Right renal cortex interstitium (tissue), 3 donors: ENCODE results near the gene GLIS1. TPM values are rescaled to one million over a fixed set of nuclear protein-coding genes. Genes with fewer than 3 reads are reported as not detected.

Experiments
- DNase-seq, 3 donors: peaks; one replicate each; pipeline ENCODE4 v3.0.0-alpha.2; 2013; ENCODE audit warnings: low read depth in 3 of 3, low spot score in 2 of 3
- polyA plus RNA-seq, 3 donors: library from polyadenylated mRNA; unstranded; fragments of 120-200 nt; gene quantifications; one replicate each; pipeline ENCODE4 v1.2.1, GENCODE V29; 2013; ENCODE audit not compliant: insufficient read length in 3 of 3

Gene GLIS1
- polyA plus RNA-seq, 3 donors, result 1.5 to 1.9 (median 1.7) TPM

DNA sequence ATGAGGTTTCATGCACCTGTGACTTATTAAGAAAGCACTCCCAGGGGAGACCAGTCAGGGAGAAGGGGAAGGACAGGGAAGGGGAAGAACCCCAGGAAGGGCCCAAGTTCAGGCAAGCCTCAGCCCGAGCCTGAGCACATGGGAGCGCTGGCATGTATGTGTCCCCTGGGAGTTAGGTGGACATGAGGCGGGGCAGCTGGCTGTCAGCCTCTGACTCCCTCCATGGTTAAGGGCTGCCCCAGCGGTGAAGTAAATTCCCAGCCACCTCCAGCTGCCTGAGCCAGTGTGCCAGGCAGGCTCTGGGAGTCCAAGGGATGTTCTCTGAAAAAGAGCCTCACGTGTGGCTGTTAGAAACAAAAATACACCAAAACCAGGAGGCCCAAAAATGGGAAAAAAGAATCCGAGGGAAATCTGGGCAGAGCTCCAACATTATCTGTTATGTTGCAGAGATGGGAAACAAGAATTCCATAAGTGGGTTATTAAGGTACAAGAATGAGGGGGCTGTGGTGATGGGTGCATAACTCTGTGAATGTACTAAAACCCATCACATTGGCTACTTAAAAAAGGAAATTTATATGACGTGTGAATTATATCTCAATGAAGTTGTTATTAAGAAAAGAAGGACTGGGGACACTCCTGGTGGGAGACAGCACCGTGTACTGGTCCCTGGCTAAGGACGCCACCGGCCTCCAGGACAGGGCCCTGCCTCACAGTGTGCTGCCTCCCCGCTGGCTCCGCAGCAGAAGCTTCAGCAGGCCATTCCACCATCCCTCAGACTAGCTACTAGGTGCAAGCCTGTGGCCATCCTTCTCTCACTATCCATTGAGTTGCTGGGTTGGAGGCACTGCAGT lies 261.1 kb downstream of the GLIS1 start:
- no peak for DNase-seq

DNA sequence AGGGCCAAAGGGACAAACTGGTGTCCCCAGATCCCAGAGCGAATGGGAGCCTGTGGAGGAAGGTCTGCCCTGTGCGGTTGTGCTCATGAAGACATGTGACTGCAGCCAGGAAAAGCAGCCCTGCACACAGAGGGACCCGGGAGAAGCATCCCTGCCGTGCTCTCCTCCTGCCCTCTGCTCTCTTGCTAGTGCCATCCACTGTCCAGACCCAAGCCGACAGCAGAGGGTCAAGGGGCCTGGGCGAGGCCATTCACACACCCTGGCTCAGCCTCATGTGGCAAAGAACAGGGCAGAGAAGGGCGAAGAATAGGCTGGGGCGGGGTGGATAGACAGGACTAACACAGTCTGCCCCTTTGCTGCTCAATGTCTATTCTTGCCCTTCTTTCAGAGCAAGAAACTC lies 262.4 kb downstream of the GLIS1 start:
- DNase-seq, result no peak

DNA sequence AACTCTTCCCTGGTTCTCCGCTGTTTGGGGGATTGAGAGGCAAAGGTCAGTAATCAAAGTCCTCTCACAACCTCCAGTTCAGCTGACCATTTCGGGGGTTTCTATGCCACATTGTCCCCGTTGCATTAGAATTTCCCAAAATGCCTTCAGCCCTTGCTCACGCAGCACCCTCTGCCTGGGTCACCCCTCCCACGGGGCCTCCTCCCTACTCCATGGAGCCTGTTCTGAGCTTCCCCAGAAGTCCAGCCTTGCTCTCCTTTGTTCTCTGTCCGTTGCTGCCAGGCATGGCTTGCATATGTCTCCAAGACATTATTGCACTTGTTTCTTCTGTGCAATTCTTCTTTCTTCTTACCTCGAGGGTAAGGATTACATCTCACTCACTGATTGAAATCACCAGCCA lies 263.3 kb downstream of the GLIS1 start:
- no peak for DNase-seq

DNA sequence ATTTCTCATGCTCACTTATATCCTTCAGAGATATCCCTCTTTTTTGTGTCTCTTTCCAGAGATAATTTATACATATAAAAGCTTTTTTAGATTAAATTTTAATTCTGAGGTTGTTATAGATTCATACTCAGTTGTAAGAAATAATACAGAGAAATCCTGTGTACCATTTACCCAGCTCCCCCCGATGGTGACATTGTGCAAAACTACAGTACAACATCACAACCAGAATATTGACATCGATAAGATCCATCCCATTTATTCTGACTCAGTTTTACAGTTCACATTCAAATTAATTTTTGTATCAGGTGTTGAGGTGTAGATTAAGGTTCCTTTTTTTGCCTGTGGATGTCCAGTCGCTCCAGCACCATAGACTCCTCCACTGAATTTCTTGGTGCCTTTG lies 265.5 kb downstream of the GLIS1 start:
- DNase-seq, result no peak

DNA sequence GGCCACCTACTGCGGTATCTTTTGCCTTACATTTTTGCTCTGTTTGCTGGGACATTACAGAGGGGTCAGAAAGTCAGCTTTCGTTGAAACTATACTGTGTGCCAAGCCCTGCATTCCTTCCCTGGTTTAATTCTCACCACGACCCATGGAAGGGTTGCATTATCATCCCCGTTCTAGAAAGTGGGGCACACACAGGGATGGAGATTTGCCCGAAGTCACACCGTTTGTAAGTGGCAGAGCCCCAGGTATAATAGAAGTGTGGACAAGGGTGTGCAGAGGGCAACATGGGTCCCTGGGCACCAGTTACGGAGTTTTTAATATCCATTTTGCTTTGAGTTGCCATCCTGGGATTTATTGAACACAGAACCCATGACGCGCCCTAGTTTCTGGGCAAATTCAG lies 268.0 kb downstream of the GLIS1 start:
- DNase-seq, result no peak

DNA sequence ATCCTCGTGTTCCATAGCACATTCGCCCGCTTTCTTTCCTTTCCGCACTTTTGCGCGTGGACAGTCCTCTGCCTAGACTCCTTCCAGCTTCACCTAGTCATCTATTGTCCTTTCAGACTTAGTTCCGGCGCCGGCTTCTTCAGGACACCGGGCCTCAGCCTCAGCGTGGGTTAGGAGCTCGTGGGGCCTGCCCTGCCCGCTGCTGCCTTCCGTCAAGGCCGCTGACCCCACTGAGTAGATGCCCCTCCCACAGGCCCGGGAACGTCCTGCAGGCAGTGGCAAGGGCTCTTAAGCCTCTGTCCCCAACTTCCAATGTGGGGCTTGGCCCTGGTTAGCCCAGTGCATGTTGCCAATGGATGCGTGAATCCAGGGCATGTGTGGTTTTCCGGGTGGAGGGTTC lies 268.4 kb downstream of the GLIS1 start:
- DNase-seq, result no peak

DNA sequence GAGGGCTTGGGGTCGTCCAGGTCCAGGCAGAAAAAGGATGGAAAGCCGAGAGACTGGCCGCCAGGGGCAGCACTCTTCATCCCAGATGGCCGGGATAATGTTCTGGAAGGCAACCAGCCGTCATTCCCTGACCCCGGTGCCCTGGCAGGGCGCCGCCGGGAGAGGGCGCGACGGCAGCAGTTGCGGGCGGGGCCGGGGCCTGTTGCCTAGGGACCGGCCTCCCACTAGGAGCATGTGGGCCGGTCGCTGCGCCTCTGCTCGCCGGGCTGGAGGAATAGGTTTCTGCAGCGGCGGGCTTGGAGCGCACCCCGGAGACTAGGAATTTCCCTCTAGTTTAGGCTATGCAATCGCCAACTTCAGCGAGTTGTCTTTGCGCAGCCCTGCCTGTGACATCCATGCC lies 268.8 kb downstream of the GLIS1 start:
- DNase-seq, result peak in 2 of 3 donors; percentile 58 to 71

DNA sequence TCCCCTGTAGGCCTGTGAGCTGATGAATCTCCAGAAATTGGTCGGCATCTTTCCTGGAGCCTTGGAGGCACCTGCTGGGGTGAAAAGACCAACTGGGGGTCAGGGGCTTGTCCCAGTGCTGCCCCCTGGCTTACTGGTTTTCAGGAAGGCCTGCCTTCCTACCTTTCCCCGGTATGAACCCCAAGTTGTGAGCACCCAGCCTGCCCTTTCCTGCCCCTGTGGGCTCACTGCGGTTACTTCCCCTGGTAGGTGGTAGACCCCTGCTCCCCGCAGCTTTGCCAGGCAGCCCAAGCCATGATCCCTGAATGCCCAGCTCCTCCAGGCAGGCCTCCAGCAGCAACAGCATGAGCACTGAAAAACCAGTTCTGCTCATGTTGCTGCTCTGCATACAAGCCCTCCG lies 269.6 kb downstream of the GLIS1 start:
- no peak for DNase-seq

DNA sequence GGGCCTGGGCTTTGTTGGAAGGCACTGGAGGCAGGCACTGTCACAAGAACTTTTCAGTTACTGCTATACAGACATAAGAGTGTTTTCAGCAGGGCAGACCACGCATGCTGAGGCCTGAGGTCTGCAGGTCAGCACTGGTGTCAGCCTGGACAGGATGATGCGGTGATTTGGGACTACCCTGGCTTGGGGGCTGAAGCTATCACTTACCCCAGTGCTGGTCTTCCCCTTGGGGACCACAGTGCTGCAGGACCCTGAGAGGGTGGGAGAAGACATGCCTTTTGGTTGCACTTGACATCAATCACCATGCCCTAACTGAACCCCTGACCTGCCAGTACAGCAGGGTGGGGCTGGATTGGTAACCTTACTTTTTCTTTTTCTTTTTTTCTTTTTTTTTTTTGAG lies 270.6 kb downstream of the GLIS1 start:
- DNase-seq, result no peak

DNA sequence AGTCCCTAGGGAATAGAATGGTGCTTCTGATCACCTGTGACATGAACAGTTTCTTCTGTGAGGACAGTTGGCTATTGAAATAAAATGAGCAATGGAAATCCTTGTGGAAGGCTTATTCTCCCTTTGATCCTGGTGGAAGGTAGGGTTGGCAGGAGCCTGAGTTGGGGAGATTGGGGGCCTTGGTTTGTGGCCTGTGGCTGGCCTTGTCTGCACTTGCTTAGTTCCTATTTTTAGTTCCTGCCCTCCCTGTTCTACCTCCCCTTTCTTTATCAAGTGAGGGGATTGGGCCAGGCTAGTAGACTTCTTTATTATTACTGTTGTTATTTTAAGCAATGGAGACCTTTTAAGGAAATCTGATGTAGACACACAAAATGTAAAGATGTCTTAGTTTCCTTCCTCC lies 271.6 kb downstream of the GLIS1 start:
- no peak for DNase-seq

DNA sequence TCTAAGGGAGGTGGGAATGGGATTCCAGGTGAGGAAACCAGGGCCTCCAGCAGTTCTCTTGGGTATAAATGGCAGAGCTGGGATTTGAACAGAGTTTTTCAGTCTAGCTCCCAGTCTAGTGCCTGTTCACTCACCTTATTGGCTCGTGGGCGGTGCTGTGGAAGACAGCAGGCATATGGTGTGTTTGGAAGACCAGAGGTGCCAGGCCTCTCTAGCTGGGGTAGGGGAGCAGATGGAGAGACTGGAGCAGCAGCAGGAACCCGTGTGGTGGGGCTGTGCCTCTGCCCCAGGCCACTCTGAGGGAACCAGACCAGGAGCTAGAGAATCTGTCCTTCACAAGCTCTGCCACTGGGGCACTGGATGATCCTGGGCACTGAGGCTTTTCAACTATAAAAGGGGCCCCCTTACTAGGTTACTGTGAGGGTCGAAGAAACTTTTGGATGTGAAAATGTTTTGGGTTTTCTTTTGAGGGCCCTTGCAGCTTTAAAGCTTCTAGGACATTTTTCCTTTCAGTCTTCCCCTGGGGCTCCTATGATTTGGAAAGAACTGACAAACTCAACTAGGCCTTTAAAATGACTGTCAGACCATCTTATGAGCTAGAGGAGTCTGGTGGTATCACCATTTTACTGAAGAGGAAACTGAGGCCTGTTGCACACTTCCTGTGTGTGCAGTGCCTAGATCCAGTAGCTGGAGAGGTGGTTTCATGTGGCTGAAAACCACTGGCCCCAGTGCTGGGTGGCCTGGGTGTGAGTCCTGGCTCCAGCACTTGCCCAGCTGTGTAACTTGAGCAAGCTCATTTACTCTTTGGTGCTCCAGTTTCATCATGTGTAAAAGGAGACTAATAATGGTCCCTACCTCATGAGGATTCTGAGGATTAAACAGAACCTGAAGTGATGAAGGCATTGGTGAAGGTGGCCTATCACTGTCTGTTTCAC lies 273.7 kb downstream of the GLIS1 start:
- DNase-seq, result no peak

DNA sequence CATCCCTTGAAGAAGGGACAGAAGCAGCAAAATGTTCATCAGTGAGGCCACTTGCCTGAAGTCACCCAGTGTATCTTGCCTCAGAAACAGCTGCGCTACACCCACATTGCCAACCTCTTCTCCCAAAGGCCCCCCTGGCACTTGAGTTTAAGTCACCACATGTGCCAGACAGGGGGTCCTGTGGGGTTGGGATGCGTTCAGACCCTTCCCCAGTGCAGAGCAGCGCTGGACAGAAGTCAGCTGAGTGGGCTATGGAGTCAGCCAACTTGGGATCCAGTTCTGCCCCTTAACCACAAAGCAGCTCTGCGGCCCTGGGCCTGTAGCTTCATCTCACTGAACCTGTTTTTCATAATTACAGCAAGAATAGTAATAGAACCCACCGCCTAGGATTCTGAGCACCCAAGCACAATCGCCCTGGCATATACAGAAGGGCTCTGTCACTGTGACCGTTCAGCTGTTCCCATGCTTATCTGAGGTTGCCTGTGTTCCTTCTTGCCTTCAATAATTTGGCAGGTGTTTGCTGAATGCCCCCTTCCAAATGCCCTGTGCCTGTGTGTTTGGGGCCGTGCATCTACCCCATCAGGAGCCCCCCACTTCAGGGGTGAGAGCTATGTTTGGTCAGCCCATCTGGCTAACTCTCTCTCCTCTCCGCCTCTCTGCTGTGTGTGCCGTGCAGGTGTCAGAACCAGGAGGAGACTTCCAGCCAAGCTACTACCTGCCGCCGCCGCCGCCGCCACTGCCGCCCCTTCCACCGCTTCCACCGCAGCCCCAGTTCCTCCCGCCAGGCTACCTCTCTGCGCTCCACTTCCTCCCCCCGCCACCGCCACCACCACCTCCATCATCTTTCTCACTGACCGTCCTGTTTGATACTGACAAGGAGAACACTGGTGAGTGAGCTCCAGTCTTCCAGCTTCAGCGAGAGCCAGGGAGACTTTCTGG lies 274.7 kb downstream of the GLIS1 start:
- DNase-seq, result no peak

DNA sequence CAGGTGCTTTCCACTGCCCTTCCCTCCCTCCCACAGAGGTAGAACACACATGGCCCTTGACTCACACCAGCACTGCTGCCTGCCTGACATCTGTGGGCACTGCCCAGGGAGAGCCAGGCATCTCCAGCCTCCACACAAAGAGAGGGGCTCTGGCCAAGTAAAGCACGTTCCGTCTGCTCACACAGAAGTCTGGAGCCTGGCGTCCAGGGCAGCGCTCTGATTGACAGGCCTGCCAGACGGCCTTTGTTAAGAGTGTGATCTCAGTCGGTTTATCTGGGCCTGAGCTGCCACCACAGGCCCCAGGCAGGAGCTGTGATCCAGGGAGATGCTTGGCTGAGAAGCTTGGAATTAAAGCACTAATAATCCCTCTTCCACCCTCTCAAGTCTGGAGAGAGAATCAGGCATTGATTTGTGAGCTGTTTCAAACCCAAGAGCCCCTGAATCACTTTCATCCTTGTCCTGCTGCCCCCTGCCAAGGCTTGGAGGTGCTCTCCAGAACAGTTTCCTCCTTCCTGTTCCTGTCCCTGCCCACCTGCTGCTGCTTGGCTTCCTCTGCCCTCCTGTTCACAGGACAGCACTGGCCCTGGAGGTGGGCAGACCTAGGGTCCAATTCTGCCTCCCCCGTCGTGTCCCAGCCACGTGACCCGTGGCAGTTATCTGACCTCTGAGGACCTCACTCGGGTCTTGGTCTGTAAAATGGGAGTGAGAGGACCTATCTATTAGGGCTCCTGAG lies 276.0 kb downstream of the GLIS1 start:
- no peak for DNase-seq

DNA sequence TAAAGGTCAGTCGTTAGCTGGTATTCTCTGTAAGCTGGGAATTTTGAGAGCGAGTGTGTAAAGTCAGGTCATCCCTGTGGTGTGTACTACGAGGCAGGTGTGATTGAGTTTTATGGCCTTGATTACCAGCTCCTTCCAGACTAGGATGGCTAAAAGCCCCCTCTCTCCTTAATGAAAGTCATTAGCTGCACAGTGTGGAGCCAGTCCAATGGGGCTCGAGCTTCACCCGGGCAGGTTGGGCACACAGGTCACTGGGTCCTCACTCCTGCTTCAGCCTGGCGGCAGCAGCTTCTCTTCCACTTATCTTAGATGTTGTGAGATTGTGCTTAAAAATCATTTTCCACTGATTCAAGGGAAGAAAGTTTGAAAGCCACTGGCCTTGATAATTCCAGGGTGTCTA lies 276.8 kb downstream of the GLIS1 start:
- DNase-seq, result no peak

DNA sequence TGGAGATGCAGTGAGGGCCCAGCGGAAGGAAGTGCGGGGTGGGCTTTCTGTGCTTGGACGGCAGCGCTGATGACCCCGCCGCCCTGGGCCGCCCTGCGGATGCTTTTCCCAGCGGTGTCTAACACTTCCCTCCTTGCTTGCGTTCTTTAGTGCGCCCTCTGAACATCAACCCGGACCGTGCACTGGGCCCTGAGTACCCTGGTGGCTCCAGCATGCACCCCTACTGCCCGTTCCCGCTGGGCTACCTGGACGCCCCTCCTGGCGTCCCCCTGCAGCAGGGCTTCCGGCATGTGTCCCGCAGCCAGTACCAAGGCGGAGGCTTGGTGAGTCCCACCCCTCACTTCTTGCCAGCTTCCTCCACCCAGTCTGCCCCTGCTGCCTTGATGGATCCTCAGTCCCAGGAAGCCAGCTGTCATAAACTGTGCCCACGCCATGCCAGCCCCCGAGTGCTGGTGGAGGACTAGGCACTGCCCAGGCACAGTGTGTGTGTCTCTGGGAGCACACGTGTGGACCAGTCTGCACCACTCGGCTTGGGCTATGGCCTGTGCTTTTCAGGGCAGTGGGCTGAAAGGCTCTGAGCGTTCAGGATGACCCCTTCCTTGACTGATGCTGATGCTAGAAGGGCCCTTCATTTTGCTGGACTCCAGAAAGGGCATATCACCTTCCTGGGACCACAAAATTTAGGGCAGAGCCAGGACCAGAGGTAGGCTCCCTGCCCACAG lies 277.5 kb downstream of the GLIS1 start:
- no peak for DNase-seq

DNA sequence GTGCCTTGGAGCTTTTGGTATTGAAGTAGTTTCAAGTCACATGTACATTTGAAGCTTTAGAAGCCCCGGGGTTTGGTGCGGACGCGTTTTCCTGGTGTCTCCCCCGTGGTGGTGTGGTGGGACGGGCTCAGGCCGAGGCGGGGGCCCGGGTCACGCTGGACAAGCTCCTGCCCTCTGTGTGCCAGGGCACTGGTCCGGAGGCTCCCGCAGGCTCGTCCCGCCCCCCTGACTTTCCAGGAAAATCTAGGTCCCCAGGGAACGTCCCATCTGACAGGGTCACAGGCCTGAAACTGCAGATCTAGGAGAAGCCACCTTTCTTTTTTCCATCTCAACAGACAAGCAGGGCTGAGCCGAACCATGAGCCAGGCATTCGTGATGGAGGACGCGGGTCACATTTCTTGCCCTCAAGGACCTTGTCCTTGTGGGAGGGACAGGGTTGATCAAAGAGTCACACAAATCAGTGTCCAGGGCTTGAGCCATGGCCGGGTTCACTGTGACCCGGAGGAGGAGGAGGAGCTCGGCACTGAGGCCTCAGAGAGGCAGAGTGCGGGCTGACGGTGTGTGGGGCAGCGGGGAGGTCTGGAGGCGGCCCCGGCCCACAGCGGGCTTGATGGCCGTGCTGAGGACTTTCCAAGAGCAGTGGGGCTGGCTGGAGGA lies 278.2 kb downstream of the GLIS1 start:
- DNase-seq, result peak in 1 of 3 donors; percentile 49

DNA sequence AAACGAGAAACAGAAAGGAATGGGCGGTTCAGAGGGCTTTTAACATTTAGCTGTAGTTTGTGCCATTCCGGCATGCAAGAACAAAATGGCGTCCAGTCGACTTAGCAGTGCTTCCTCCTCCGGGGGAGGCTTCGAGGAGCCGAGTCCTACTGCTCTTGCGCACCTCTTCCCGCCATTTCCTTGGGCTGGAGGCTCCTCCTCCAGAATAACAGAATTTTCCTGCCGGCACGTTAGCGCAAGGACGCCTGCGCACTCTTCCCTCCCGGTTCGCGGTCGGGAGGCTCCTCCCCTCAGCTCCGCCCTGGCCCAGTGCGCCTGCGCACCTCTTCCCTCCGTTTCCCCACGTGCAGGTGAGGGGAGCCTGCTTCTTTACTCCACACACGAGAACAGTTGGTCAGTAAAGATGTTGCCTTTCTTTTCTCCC lies 278.7 kb downstream of the GLIS1 start:
- DNase-seq, result no peak

DNA sequence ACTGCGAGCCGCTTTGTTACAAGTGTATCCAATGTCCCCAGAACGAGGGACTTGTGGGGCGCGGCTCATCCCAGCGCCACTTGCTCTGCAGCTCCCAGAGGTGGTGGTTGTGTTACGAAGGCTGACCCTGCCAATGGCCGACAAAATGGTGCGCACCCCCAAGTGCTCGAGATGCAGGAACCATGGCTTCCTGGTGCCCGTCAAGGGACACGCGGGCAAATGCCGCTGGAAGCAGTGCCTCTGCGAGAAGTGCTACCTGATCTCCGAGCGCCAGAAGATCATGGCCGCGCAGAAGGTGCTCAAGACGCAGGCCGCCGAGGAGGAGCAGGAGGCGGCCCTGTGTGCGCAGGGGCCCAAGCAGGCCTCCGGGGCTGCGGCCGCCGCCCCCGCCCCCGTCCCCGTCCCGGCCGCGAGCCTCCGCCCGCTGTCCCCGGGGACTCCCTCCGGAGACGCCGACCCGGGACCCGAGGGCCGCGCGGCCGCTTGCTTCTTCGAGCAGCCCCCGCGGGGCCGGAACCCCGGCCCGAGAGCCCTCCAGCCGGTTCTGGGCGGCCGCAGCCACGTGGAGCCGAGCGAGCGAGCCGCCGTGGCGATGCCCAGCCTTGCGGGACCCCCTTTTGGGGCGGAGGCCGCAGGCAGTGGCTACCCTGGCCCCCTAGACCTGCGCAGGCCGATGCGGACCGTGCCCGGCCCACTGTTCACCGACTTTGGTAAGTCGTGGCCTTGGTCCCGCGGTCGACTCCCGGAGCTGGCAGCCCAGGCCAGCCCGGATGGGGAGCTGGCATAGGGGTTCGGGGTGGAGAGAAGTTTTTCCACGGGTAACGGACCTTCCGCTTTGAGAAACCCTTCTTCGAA lies 279.4 kb downstream of the GLIS1 start, which contains the start of gene DMRTB1:
DMRTB1 (plus strand) TSS at position 79 of the 855 bp plus-strand sequence; CDS start at position 134, 55 bp downstream.
- no peak for DNase-seq
